Smooth muscle cell (in vitro differentiated cells): Measurements from ENCODE around the gene GJB2. TPM values are rescaled to one million over a fixed set of nuclear protein-coding genes. Genes with fewer than 3 reads are reported as not detected.

Source experiments
- DNase-seq: peaks from one replicate; lab custom pipeline; 2025; ENCODE audit not compliant: unreplicated experiment; lab: John Stamatoyannopoulos, UW
- H2AFZ ChIP-seq: fragments of 200-600 bp; sonication (generic); 2 replicates; pipeline ENCODE4 v1.6.0; 2016; ENCODE audit warnings: antibody characterized with exemption, low read depth, mild to moderate bottlenecking
- H3F3A ChIP-seq: fragments of 200-600 bp; sonication (generic); 2 replicates; pipeline ENCODE4 v1.6.0; 2017; ENCODE audit warnings: antibody characterized with exemption, low read depth
- H3K27ac ChIP-seq: fragments of 200-600 bp; sonication (generic); 2 replicates; pipeline ENCODE4 v1.5.1; 2016; ENCODE audit warnings: low read depth, mild to moderate bottlenecking
- H3K27me3 ChIP-seq: fragments of 200-600 bp; sonication (generic); 2 replicates; pipeline ENCODE4 v1.6.1; 2016; ENCODE audit warnings: low read depth, mild to moderate bottlenecking
- H3K36me3 ChIP-seq: fragments of 200-600 bp; sonication (generic); 2 replicates; pipeline ENCODE4 v1.5.1; 2016; ENCODE audit warnings: low read depth
- H3K4me1 ChIP-seq: fragments of 200-600 bp; sonication (generic); 2 replicates; pipeline ENCODE4 v1.5.1; 2016; ENCODE audit warnings: low read depth
- H3K4me2 ChIP-seq: fragments of 200-600 bp; sonication (generic); 2 replicates; pipeline ENCODE4 v1.6.0; 2016; ENCODE audit warnings: mild to moderate bottlenecking
- H3K4me3 ChIP-seq: fragments of 200-600 bp; sonication (generic); 2 replicates; pipeline ENCODE4 v1.5.1; 2016; ENCODE audit warnings: mild to moderate bottlenecking
- H3K79me2 ChIP-seq: fragments of 200-600 bp; sonication (generic); 2 replicates; pipeline ENCODE4 v1.6.0; 2016; ENCODE audit warnings: low read depth, mild to moderate bottlenecking
- H3K9ac ChIP-seq: fragments of 200-600 bp; sonication (generic); 2 replicates; pipeline ENCODE4 v1.6.0; 2016; ENCODE audit warnings: low read depth
- H3K9me3 ChIP-seq: fragments of 200-600 bp; sonication (generic); replicated peaks from 2 replicates; pipeline ENCODE4 v1.5.1; 2016; ENCODE audit warnings: low read depth
- H4K20me1 ChIP-seq: fragments of 200-600 bp; sonication (generic); 2 replicates; pipeline ENCODE4 v1.6.0; 2016; ENCODE audit warnings: low read depth
- CTCF ChIP-seq: fragments of 200-600 bp; sonication (generic); IDR thresholded peaks from 2 replicates; pipeline ENCODE4 v1.5.1; 2017; ENCODE audit warnings: borderline replicate concordance, mild to moderate bottlenecking, antibody characterized with exemption; ENCODE audit not compliant: insufficient read depth, poor library complexity, severe bottlenecking
- WGBS: methylation state at CpG from one replicate; pipeline ENCODE4 v1.1.7; 2016; ENCODE audit warnings: low lambda C conversion rate; 5-methylcytosine and 5-hydroxymethylcytosine counted together
- polyA plus RNA-seq: library from polyadenylated mRNA; unstranded; fragments of >200 nt; fragmentation: Nextera tagmentation; extraction: Ambion mirVana; gene quantifications from 2 replicates; pipeline ENCODE4 v1.2.1, GENCODE V29; 2016
- total RNA-seq: library from RNA; depleted of rRNA; stranded (reverse); fragments of >200 nt; gene quantifications from 2 replicates; pipeline ENCODE4 v1.2.3, GENCODE V29; 2014

The GJB2 gene
- total and polyA plus RNA-seq, 2 experiments from 2014 or later, result 42.9 to 115 TPM

GRCh38 chr13:20193162-20193906 is 596 bp upstream of the GJB2 start:
- H3K27me3 ChIP-seq, result peaks cover 42% of the 10 kb centered on the region
- H2AFZ ChIP-seq, result peak overlapping the region; percentile 79
- H3K27ac ChIP-seq, result no peak overlapping the region
- WGBS, result 3% methylated on average over 50 of the region's 53 CpGs
- no peak overlapping the region for H3K9ac ChIP-seq
- no peak for TF ChIP-seq CTCF
- no peak for DNase-seq
- H3K79me2 ChIP-seq, result no peaks in the 10 kb centered on the region
- no peaks in the 10 kb centered on the region for H3K36me3 ChIP-seq
- H3K4me2 ChIP-seq, result peak overlapping the region; percentile 98
- H3K9me3 ChIP-seq, result no peaks in the 10 kb centered on the region
- H3K4me1 ChIP-seq, result peaks cover 27% of the 10 kb centered on the region
- no peaks in the 10 kb centered on the region for H4K20me1 ChIP-seq
- H3K4me3 ChIP-seq, result peak overlapping the region; percentile 64
- peaks cover 6% of the 10 kb centered on the region for H3F3A ChIP-seq

- Histone ChIP-seq H3K9me3 (no peaks in the 10 kb centered on the region), H3K9ac (no peak overlapping the region)
- WGBS, result 2% methylated on average over 39 of the region's 73 CpGs
Measured at GRCh38 chr13:20192158-20192835, 441 bp downstream of the GJB2 start.

GRCh38 chr13:20191311-20192157 is 1.2 kb downstream of the GJB2 start:
- Histone ChIP-seq H3K9me3 (no peaks in the 10 kb centered on the region), H3K4me2 (peak overlapping the region; percentile 98), H3K79me2 (no peaks in the 10 kb centered on the region), H3K4me3 (peak overlapping the region; percentile 64), H2AFZ (peak overlapping the region; percentile 49), H3K9ac (no peak overlapping the region), H3K4me1 (peaks cover 25% of the 10 kb centered on the region), H3K27ac (peak overlapping the region; percentile 76), H3F3A (peaks cover 6% of the 10 kb centered on the region), H3K36me3 (no peaks in the 10 kb centered on the region), H4K20me1 (no peaks in the 10 kb centered on the region), H3K27me3 (peaks cover 36% of the 10 kb centered on the region)
- no peak for DNase-seq
- TF ChIP-seq CTCF, result no peak
- 31% methylated on average over 24 of the region's 24 CpGs for WGBS

More at GRCh38 chr13:20192158-20192835, 441 bp downstream of the GJB2 start:
- H3K27me3 ChIP-seq, result peaks cover 42% of the 10 kb centered on the region
- H3K4me3 ChIP-seq, result peak overlapping the region; percentile 64
- H3K4me1 ChIP-seq, result peaks cover 27% of the 10 kb centered on the region
- H3K27ac ChIP-seq, result no peak overlapping the region
- H3K4me2 ChIP-seq, result peak overlapping the region; percentile 98
- TF ChIP-seq CTCF, result no peak
- H2AFZ ChIP-seq, result peak overlapping the region; percentile 49
- no peaks in the 10 kb centered on the region for H3K36me3 ChIP-seq
- DNase-seq, result no peak
- H3K79me2 ChIP-seq, result no peaks in the 10 kb centered on the region
- peaks cover 6% of the 10 kb centered on the region for H3F3A ChIP-seq
- no peaks in the 10 kb centered on the region for H4K20me1 ChIP-seq
